ENCODE data around the gene STIP1.

DNA sequence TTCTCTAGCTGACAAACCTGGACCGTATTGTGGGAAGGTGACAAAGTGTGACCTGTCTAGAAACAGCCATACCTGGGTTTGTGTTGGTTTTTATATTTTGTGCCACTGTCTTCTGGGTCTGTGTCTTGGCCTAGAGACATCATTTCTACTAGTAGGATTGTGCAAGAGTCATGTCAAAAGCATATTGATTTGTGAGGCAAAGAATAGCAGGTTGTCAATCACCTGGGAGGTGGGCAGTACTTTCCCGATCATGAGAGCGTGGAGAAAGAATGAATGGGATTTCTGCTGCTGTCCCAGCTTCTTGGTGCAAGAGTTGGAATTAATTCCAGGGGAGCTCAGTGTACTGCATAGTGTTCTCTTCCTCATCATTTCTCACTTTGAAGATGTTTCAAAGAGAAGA is 15.6 kb downstream of the STIP1 start:
- no peak for TF ChIP-seq YY1 (IDR thresholded peaks at IDR 0.05; ENCODE audit: insufficient read depth, insufficient read length)
- no peak for TF ChIP-seq SUZ12 (IDR thresholded peaks at IDR 0.05; ENCODE audit: extremely low read depth, insufficient read depth, insufficient read length)
- no peak for TF ChIP-seq ZNF274 (IDR thresholded peaks at IDR 0.05; ENCODE audit: low read depth, low read length)
